ENCODE measurements around the gene RING1. TPM values are rescaled to one million over a fixed set of nuclear protein-coding genes. Genes with fewer than 3 reads are reported as not detected.
"Not testable (repeated sequence)": the region's sequence is repeated elsewhere in the genome, so short reads cannot be mapped to it uniquely, and the experiment has no call there.

Gene RING1
- total and polyA plus RNA-seq, 2 experiments from 2014 or later: 25.6 to 32.5 TPM

DNA sequence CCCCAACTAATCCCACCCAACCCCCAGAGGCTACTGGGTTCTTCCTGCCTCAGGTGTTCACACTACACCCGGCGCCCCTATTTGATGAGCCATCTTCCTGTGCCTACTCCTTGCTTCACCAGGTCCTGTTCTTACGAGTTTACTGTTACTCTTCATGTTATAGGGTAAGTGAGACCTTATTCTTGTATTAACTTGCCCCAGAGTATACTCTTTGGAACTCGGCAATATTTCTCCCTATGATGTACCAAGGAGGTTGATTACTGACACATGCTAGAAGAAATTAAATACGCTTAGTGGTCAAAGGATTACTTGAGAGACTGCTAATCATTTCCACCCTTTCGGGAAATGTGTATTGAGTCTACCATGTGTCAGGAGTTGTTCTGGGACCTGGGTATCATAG lies 8.9 kb downstream of the RING1 start:
- Histone ChIP-seq H3K27ac (no peak overlapping the region), H3K4me3 (no peak overlapping the region), H3K36me3 (replicated peaks; ENCODE audit: insufficient read depth, low read depth) (no peaks in the 10 kb centered on the region), H3K79me2 (no peaks in the 10 kb centered on the region), H2AFZ (no peak overlapping the region), H3K9me2 (replicated peaks; ENCODE audit: insufficient read depth) (no peaks in the 10 kb centered on the region), H3K4me2 (no peak overlapping the region), H3K4me1 (ENCODE audit: insufficient read depth) (peaks cover 16% of the 10 kb centered on the region), H3K9me3 (ENCODE audit: low read depth) (no peaks in the 10 kb centered on the region), H3K27me3 (peaks cover 7% of the 10 kb centered on the region), H4K20me1 (ENCODE audit: insufficient read depth, poor library complexity, severe bottlenecking) (no peaks in the 10 kb centered on the region)
- DNase-seq (ENCODE audit: low spot score): no peak
- 82% methylated on average over 6 of the region's 6 CpGs for WGBS (ENCODE audit: low lambda C conversion rate, missing lambda C conversion rate)
- TF ChIP-seq EZH2phosphoT487 (IDR thresholded peaks at IDR 0.05; ENCODE audit: low read depth, severe bottlenecking, unreplicated experiment): no peak
- TF ChIP-seq EZH2 (IDR thresholded peaks at IDR 0.05; ENCODE audit: borderline replicate concordance): no peak
- TF ChIP-seq, protein P1, sequence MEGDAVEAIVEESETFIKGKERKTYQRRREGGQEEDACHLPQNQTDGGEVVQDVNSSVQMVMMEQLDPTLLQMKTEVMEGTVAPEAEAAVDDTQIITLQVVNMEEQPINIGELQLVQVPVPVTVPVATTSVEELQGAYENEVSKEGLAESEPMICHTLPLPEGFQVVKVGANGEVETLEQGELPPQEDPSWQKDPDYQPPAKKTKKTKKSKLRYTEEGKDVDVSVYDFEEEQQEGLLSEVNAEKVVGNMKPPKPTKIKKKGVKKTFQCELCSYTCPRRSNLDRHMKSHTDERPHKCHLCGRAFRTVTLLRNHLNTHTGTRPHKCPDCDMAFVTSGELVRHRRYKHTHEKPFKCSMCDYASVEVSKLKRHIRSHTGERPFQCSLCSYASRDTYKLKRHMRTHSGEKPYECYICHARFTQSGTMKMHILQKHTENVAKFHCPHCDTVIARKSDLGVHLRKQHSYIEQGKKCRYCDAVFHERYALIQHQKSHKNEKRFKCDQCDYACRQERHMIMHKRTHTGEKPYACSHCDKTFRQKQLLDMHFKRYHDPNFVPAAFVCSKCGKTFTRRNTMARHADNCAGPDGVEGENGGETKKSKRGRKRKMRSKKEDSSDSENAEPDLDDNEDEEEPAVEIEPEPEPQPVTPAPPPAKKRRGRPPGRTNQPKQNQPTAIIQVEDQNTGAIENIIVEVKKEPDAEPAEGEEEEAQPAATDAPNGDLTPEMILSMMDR (IDR thresholded peaks at IDR 0.05; ENCODE audit: poor library complexity): no peak

GRCh38 chr6:33217681-33218080 lies 9.4 kb downstream of the RING1 start:
- Histone ChIP-seq H3K27ac (no peak overlapping the region), H3K4me3 (no peak overlapping the region), H4K20me1 (ENCODE audit: insufficient read depth, poor library complexity, severe bottlenecking) (no peaks in the 10 kb centered on the region), H3K4me1 (ENCODE audit: insufficient read depth) (peaks cover 12% of the 10 kb centered on the region), H3K79me2 (no peaks in the 10 kb centered on the region), H3K9me3 (ENCODE audit: low read depth) (no peaks in the 10 kb centered on the region), H3K36me3 (replicated peaks; ENCODE audit: insufficient read depth, low read depth) (no peaks in the 10 kb centered on the region), H3K4me2 (no peak overlapping the region), H3K9me2 (replicated peaks; ENCODE audit: insufficient read depth) (no peaks in the 10 kb centered on the region), H2AFZ (no peak overlapping the region), H3K27me3 (peaks cover 11% of the 10 kb centered on the region)
- no peak for DNase-seq (ENCODE audit: low spot score)
- WGBS (ENCODE audit: low lambda C conversion rate, missing lambda C conversion rate): 57% methylated on average over 3 of the region's 3 CpGs
- TF ChIP-seq, protein P1 (IDR thresholded peaks at IDR 0.05; ENCODE audit: poor library complexity): no peak
- TF ChIP-seq EZH2 (IDR thresholded peaks at IDR 0.05; ENCODE audit: borderline replicate concordance): no peak
- TF ChIP-seq EZH2phosphoT487 (IDR thresholded peaks at IDR 0.05; ENCODE audit: low read depth, severe bottlenecking, unreplicated experiment): no peak

DNA sequence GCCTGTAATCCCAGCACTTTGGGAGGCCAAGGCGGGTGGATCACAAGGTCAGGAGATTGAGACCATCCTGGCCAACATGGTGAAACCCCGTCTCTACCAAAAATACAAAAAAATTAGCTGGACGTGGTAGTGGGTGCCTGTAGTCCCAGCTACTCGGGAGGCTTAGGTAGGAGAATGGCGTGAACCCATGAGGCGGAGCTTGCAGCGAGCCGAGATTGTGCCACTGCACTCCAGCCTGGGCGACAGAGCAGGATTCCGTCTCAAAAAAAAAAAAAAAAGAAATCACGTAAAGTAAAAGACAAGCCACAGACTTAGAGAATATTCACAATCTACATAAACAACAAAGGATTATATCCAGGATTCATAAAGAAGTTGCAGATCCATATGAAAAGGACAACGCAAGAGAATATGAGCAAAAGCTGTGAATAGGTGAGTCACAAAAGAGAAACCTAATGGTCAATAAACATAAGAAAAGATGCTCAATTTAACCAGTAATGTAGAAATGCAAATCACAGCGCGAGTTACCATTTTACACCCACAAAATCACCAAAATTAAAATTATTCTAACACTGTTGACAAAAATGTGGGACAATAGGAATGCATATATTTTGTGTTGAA lies 18.3 kb downstream of the RING1 start:
- WGBS (ENCODE audit: low lambda C conversion rate, missing lambda C conversion rate): 28% methylated on average over 14 of the region's 14 CpGs
- H3K27ac ChIP-seq; H2AFZ ChIP-seq; H3K36me3 ChIP-seq (replicated peaks; ENCODE audit: insufficient read depth, low read depth); H3K4me2 ChIP-seq; H3K79me2 ChIP-seq; H3K9me2 ChIP-seq (replicated peaks; ENCODE audit: insufficient read depth); H4K20me1 ChIP-seq (ENCODE audit: insufficient read depth, poor library complexity, severe bottlenecking); H3K9me3 ChIP-seq (ENCODE audit: low read depth); H3K4me1 ChIP-seq (ENCODE audit: insufficient read depth); H3K4me3 ChIP-seq; DNase-seq (ENCODE audit: low spot score): not testable (repeated sequence)
- H3K27me3 ChIP-seq: peaks cover 26% of the 10 kb centered on the region

- no peak for DNase-seq (ENCODE audit: low spot score)
- H2AFZ ChIP-seq: no peak overlapping the region
- H3K9me2 ChIP-seq (replicated peaks; ENCODE audit: insufficient read depth): no peaks in the 10 kb centered on the region
- H3K9me3 ChIP-seq (ENCODE audit: low read depth): no peaks in the 10 kb centered on the region
- no peaks in the 10 kb centered on the region for H4K20me1 ChIP-seq (ENCODE audit: insufficient read depth, poor library complexity, severe bottlenecking)
- no peak for TF ChIP-seq EZH2phosphoT487 (IDR thresholded peaks at IDR 0.05; ENCODE audit: low read depth, severe bottlenecking, unreplicated experiment)
- no peak for TF ChIP-seq EZH2 (IDR thresholded peaks at IDR 0.05; ENCODE audit: borderline replicate concordance)
- TF ChIP-seq, protein P1 (IDR thresholded peaks at IDR 0.05; ENCODE audit: poor library complexity): no peak
- no peaks in the 10 kb centered on the region for H3K4me1 ChIP-seq (ENCODE audit: insufficient read depth)
- WGBS (ENCODE audit: low lambda C conversion rate, missing lambda C conversion rate): 15% methylated on average over 6 of the region's 6 CpGs
- H3K27ac ChIP-seq: no peak overlapping the region
- no peaks in the 10 kb centered on the region for H3K79me2 ChIP-seq
- H3K36me3 ChIP-seq (replicated peaks; ENCODE audit: insufficient read depth, low read depth): no peaks in the 10 kb centered on the region
- no peak overlapping the region for H3K4me2 ChIP-seq
- peaks cover 2% of the 10 kb centered on the region for H3K27me3 ChIP-seq
- no peak overlapping the region for H3K4me3 ChIP-seq
Measured at GRCh38 chr6:33235221-33235634, 26.9 kb downstream of the RING1 start.
